HepG2 (cell line): ENCODE measurements around the gene TFDP1. TPM values are rescaled to one million over a fixed set of nuclear protein-coding genes. Genes with fewer than 3 reads are reported as not detected.

Experiments used
- ATAC-seq: fragments of 200-7000 bp; cut with Tn5 transposase; 3 replicates; pipeline ENCODE4 v1.9.1; 2020; ENCODE audit warnings: mild to moderate bottlenecking, moderate library complexity
- BruUV-seq: library from RNA; stranded (reverse); fragments of 400-500 nt; replicated peaks from 2 replicates; lab custom pipeline; 2021; lab: Mats Ljungman, UMichigan
- CTCF ChIA-PET: fragments of 300-600 bp; formaldehyde crosslinking; extraction: SDS; loops from one replicate; lab custom pipeline; 2021; ENCODE audit warnings: low total read pairs, inconsistent platforms, low intra/inter-chr PET ratio; lab: Yijun Ruan, JAX
- POLR2A ChIA-PET: fragments of 350-600 bp; sonication (Branson Sonifier 250); formaldehyde crosslinking; loops from one replicate; lab custom pipeline; 2020; ENCODE audit warnings: antibody characterized with exemption, inconsistent platforms; lab: Yijun Ruan, JAX
- DNase-seq: peaks from one replicate; pipeline ENCODE4 v3.0.0-alpha.2; 2015; ENCODE audit warnings: low spot score
- FAIRE-seq: peaks from 3 replicates; lab custom pipeline; 2011; peaks lifted over from hg19 to GRCh38; lab: Jason Lieb, UNC
- H2AFZ ChIP-seq: one replicate; pipeline ENCODE4 v1.6.1; 2011; ENCODE audit warnings: low read length, inconsistent platforms
- H3K27ac ChIP-seq: fragments of 300-600 bp; 3 replicates; pipeline ENCODE4 v1.8.0; 2011; ENCODE audit warnings: mixed run types, mild to moderate bottlenecking, mixed read lengths, low read length, inconsistent platforms; ENCODE audit not compliant: insufficient read depth; ENCODE audit errors: extremely low read length
- H3K27me3 ChIP-seq, 2 experiments: fragments of 200-600 bp in 1 of 2; 2 replicates in 1 of 2; 3 replicates in 1 of 2; pipeline versions ENCODE4 v1.6.0 to v1.8.0; 2011; ENCODE audit warnings: low read length in 2 of 2, mild to moderate bottlenecking in 2 of 2, moderate library complexity in 2 of 2, inconsistent platforms in 1 of 2; ENCODE audit not compliant: insufficient read depth in 2 of 2, control insufficient read depth in 1 of 2
- H3K36me3 ChIP-seq, 2 experiments: fragments of 200-600 bp in 1 of 2; replicated peaks in 1 of 2; 2 replicates in 1 of 2; 3 replicates in 1 of 2; pipeline versions ENCODE4 v1.5.1 to v1.8.0; 2011; ENCODE audit warnings: low read length in 2 of 2, inconsistent platforms in 1 of 2; ENCODE audit not compliant: insufficient read depth in 2 of 2, control insufficient read depth in 1 of 2
- H3K4me1 ChIP-seq: 2 replicates; pipeline ENCODE4 v1.5.1; 2012; ENCODE audit warnings: low read length, inconsistent platforms; ENCODE audit not compliant: insufficient read depth
- H3K4me2 ChIP-seq: 2 replicates; pipeline ENCODE4 v1.6.0; 2011; ENCODE audit warnings: low read depth, low read length, inconsistent platforms
- H3K4me3 ChIP-seq, 3 experiments: fragments of 200-600 bp in 1 of 3; sonication (generic), shearing (Covaris generic) in 1 of 3; replicated peaks in 1 of 3; 2 replicates each; pipeline ENCODE4 v1.5.1; 2011 to 2016; ENCODE audit warnings: low read length in 3 of 3, inconsistent platforms in 2 of 3, low read depth in 2 of 3, mild to moderate bottlenecking in 2 of 3, control low read depth in 1 of 3, mixed read lengths in 1 of 3; ENCODE audit not compliant: insufficient read depth in 1 of 3
- H3K79me2 ChIP-seq: one replicate; pipeline ENCODE4 v1.6.1; 2011; ENCODE audit warnings: low read length, inconsistent platforms; ENCODE audit not compliant: insufficient read depth
- H3K9ac ChIP-seq: 2 replicates; pipeline ENCODE4 v1.6.0; 2011; ENCODE audit warnings: mild to moderate bottlenecking, low read depth, low read length, inconsistent platforms; ENCODE audit not compliant: insufficient read depth
- H3K9me3 ChIP-seq: 2 replicates; pipeline ENCODE4 v1.5.1; 2012; ENCODE audit warnings: mild to moderate bottlenecking, low read length
- H4K20me1 ChIP-seq: 2 replicates; pipeline ENCODE4 v1.6.0; 2011; ENCODE audit warnings: inconsistent platforms, mild to moderate bottlenecking, low read length, moderate library complexity; ENCODE audit not compliant: insufficient read depth
- ADNP ChIP-seq: sonication (generic); formaldehyde crosslinking; IDR thresholded peaks from 2 replicates; pipeline ENCODE4 v1.4.0; 2020; ENCODE audit warnings: missing genetic modification reagents
- GRHL1 ChIP-seq: sonication (generic); formaldehyde crosslinking; conservative IDR thresholded peaks from 2 replicates; pipeline ENCODE4 v1.8.0; 2022; ENCODE audit warnings: missing genetic modification reagents
- HOXA7 ChIP-seq: sonication (generic); formaldehyde crosslinking; IDR thresholded peaks from 2 replicates; pipeline ENCODE4 v1.8.1; 2022; ENCODE audit warnings: mild to moderate bottlenecking, missing genetic modification reagents, moderate library complexity
- MLXIP ChIP-seq: sonication (generic); formaldehyde crosslinking; IDR thresholded peaks from 2 replicates; pipeline ENCODE4 v1.9.0; 2021; ENCODE audit warnings: missing genetic modification reagents, borderline replicate concordance
- NFIB ChIP-seq: sonication (generic); formaldehyde crosslinking; IDR thresholded peaks from 2 replicates; pipeline ENCODE4 v1.9.0; 2021; ENCODE audit warnings: missing genetic modification reagents, mild to moderate bottlenecking, borderline replicate concordance
- STAG1 ChIP-seq: sonication (generic); formaldehyde crosslinking; IDR thresholded peaks from 2 replicates; pipeline ENCODE4 v1.4.0; 2020; ENCODE audit warnings: missing genetic modification reagents
- TFDP1 ChIP-seq: IDR thresholded peaks from 2 replicates; pipeline ENCODE4 v1.6.1; 2016; ENCODE audit warnings: missing compliant biosample characterization, missing genetic modification reagents, borderline replicate concordance
- THYN1 ChIP-seq: sonication (generic); formaldehyde crosslinking; IDR thresholded peaks from 2 replicates; pipeline ENCODE4 v1.8.1; 2023; ENCODE audit warnings: low read depth, mild to moderate bottlenecking, moderate library complexity, missing genetic modification reagents, borderline replicate concordance
- ZFP90 ChIP-seq: sonication (generic); formaldehyde crosslinking; IDR thresholded peaks from 2 replicates; pipeline ENCODE4 v1.8.0; 2022; ENCODE audit warnings: missing genetic modification reagents, mild to moderate bottlenecking, inconsistent platforms, borderline replicate concordance
- ZNF431 ChIP-seq: sonication (generic); formaldehyde crosslinking; IDR thresholded peaks from 2 replicates; pipeline ENCODE4 v1.9.0; 2022; ENCODE audit warnings: missing genetic modification reagents, low read depth, mild to moderate bottlenecking, borderline replicate concordance
- ZNF614 ChIP-seq: IDR thresholded peaks from 2 replicates; pipeline ENCODE4 v1.6.1; 2018; ENCODE audit warnings: missing biosample characterization, missing genetic modification reagents, inconsistent platforms, borderline replicate concordance
- ZNF773 ChIP-seq: sonication (generic); formaldehyde crosslinking; IDR thresholded peaks from 2 replicates; pipeline ENCODE4 v1.4.0; 2020; ENCODE audit warnings: missing genetic modification reagents, borderline replicate concordance
- WGBS: methylation state at CpG from one replicate; pipeline ENCODE4 v1.1.6; 2017; ENCODE audit warnings: low lambda C conversion rate; 5-methylcytosine and 5-hydroxymethylcytosine counted together
- in situ Hi-C: cut with HindIII; loops from 2 replicates; pipeline ENCODE4 v1.10.0; 2017; ENCODE audit warnings: low pct_unique_long_range_greater_than_20kb; ENCODE audit not compliant: extremely low pct_ligation_motif_present
- intact Hi-C: fragments of 100-400 bp; cut with micrococcal nuclease; formaldehyde crosslinking; loops from one replicate; pipeline ENCODE4 v1.10.0; 2022; ENCODE audit not compliant: unreplicated experiment
- polyA plus RNA-seq, 8 experiments: library from polyadenylated mRNA; depleted of rRNA in 3 of 8; stranded (reverse) in 7 of 8; unstranded in 1 of 8; fragments of >200 nt; fragmentation: Illumina TruSeq in 4 of 8; extraction: Trizol in 4 of 8; gene quantifications; 2 replicates each; pipeline versions ENCODE4 v1.2.1 to v1.2.3, GENCODE V29; 2011 to 2016; ENCODE audit warnings: low read depth in 4 of 8, missing spikeins in 1 of 8, mixed read lengths in 1 of 8; ENCODE audit not compliant: insufficient read depth in 1 of 8
- total RNA-seq, 5 experiments: library from RNA; depleted of rRNA; stranded (reverse); fragments of >200 nt; fragmentation: Illumina TruSeq; extraction: Trizol; gene quantifications; 2 replicates each; pipeline ENCODE4 v1.2.3, GENCODE V29; 2016; ENCODE audit warnings: low read depth in 1 of 5

The TFDP1 gene
- total and polyA plus RNA-seq, 2 of the 13 experiments (the other 11 are each of a cell fraction or from before 2014, with no cell fraction given) = 38.0 to 84.2 TPM

GRCh38 chr13:113535381-113535781 is 49.2 kb upstream of the TFDP1 start:
- Histone ChIP-seq H4K20me1 (no peaks in the 10 kb centered on the region), H3K9me3 (no peaks in the 10 kb centered on the region), H3K27ac (no peak overlapping the region), H3K4me3 (no peak overlapping the region), H3K79me2 (no peaks in the 10 kb centered on the region), H3K9ac (no peak overlapping the region), H3K36me3 (peaks cover 11 to 27% of the 10 kb centered on the region in 2 experiments; a peak in 4 of 5 replicates), H3K27me3 (no peaks in the 10 kb centered on the region), H3K4me1 (no peaks in the 10 kb centered on the region), H2AFZ (no peak overlapping the region), H3K4me2 (no peak overlapping the region)
- no TSS peak for BruUV-seq
- in situ Hi-C loops (no loop called here), intact Hi-C loops (no loop called here)
- POLR2A ChIA-PET = no interaction called here
- no peak; the same call in 2 of the 3 replicates for ATAC-seq
- TF ChIP-seq ZNF773 (CRISPR knock-in tag) (no peak), GRHL1 (CRISPR knock-in tag) (no peak), HOXA7 (no peak), NFIB (CRISPR knock-in tag) (no peak), ZFP90 (CRISPR knock-in tag) (no peak), STAG1 (CRISPR knock-in tag) (no peak), ZNF614 (no peak), ZNF431 (CRISPR knock-in tag) (no peak), THYN1 (CRISPR knock-in tag) (no peak), ADNP (no peak), MLXIP (CRISPR knock-in tag) (no peak), TFDP1 (CRISPR knock-in tag) (no peak)
- no peak for DNase-seq
- CTCF ChIA-PET = no interaction called here
- 94% methylated on average over 13 of the region's 13 CpGs for WGBS
- FAIRE-seq = no peak
